Measurements from ENCODE around the gene CDCA3.

The CDCA3 gene

GRCh38 chr12:6834873-6835272, 16.2 kb downstream of the CDCA3 start:
- H3K4me3 ChIP-seq (replicated peaks; ENCODE audit: low read depth, low read length) = no peak overlapping the region
- DNase-seq (ENCODE audit: low read depth) = no peak
- TF ChIP-seq, protein P1, sequence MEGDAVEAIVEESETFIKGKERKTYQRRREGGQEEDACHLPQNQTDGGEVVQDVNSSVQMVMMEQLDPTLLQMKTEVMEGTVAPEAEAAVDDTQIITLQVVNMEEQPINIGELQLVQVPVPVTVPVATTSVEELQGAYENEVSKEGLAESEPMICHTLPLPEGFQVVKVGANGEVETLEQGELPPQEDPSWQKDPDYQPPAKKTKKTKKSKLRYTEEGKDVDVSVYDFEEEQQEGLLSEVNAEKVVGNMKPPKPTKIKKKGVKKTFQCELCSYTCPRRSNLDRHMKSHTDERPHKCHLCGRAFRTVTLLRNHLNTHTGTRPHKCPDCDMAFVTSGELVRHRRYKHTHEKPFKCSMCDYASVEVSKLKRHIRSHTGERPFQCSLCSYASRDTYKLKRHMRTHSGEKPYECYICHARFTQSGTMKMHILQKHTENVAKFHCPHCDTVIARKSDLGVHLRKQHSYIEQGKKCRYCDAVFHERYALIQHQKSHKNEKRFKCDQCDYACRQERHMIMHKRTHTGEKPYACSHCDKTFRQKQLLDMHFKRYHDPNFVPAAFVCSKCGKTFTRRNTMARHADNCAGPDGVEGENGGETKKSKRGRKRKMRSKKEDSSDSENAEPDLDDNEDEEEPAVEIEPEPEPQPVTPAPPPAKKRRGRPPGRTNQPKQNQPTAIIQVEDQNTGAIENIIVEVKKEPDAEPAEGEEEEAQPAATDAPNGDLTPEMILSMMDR (IDR thresholded peaks at IDR 0.05; ENCODE audit: low read length, missing control alignments) = no peak

DNA sequence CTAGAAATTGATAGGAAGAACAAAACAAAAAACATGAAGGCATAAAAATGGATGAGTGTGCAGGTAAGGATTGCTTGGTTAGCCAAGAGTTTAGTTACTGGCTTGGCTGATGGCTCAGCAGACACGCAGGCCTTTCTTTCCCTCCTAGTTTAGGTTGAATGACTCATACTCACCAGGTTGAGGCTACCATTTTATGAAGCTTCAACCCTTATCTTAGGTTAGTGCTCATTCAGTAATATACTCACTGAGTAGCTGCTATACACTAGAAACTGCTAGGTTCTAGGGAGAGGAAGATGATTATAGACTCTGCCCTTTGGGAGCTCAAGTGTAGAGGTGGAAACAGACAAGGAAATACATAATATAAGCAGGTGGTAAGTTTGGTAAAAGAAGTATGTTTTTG, 16.8 kb downstream of the CDCA3 start:
- no peak overlapping the region for H3K4me3 ChIP-seq (replicated peaks; ENCODE audit: low read depth, low read length)
- TF ChIP-seq, protein P1 (IDR thresholded peaks at IDR 0.05; ENCODE audit: low read length, missing control alignments) = no peak
- DNase-seq (ENCODE audit: low read depth) = no peak

GRCh38 chr12:6833189-6833890, 17.7 kb downstream of the CDCA3 start:
- DNase-seq (ENCODE audit: low read depth) = no peak
- H3K4me3 ChIP-seq (replicated peaks; ENCODE audit: low read depth, low read length) = no peak overlapping the region

GRCh38 chr12:6832125-6832524, 19.0 kb downstream of the CDCA3 start:
- DNase-seq (ENCODE audit: low read depth) = no peak
- TF ChIP-seq, protein P1 (IDR thresholded peaks at IDR 0.05; ENCODE audit: low read length, missing control alignments) = no peak
- H3K4me3 ChIP-seq (replicated peaks; ENCODE audit: low read depth, low read length) = no peak overlapping the region

More at GRCh38 chr12:6833189-6833890, 17.7 kb downstream of the CDCA3 start:
- TF ChIP-seq, protein P1 (IDR thresholded peaks at IDR 0.05; ENCODE audit: low read length, missing control alignments) = no peak

GRCh38 chr12:6831450-6831995, 19.6 kb downstream of the CDCA3 start:
- H3K4me3 ChIP-seq (replicated peaks; ENCODE audit: low read depth, low read length) = no peak overlapping the region
- DNase-seq (ENCODE audit: low read depth) = no peak
- TF ChIP-seq, protein P1 (IDR thresholded peaks at IDR 0.05; ENCODE audit: low read length, missing control alignments) = no peak

- no peak overlapping the region for H3K4me3 ChIP-seq (replicated peaks; ENCODE audit: low read depth, low read length)
- TF ChIP-seq, protein P1 (IDR thresholded peaks at IDR 0.05; ENCODE audit: low read length, missing control alignments) = no peak
- DNase-seq (ENCODE audit: low read depth) = no peak
Measured at GRCh38 chr12:6830999-6831398, 20.1 kb downstream of the CDCA3 start.

All from fibroblast of pulmonary artery (primary cell).